HG03175 (cell line): ENCODE measurements around the gene PHC2.

Experiments used
- ATAC-seq: cut with Tn5 transposase; IDR thresholded peaks from one replicate; pipeline ENCODE4 v1.9.1; 2021; ENCODE audit warnings: mild to moderate bottlenecking, moderate library complexity; ENCODE audit not compliant: unreplicated experiment

The PHC2 gene

GRCh38 chr1:33276573-33277298, 154.2 kb downstream of the PHC2 start:
- no peak for ATAC-seq

- ATAC-seq: no peak
Observed at GRCh38 chr1:33275706-33276572, 155.0 kb downstream of the PHC2 start.

GRCh38 chr1:33275195-33275594, 155.7 kb downstream of the PHC2 start:
- no peak for ATAC-seq

GRCh38 chr1:33274446-33274845, 156.4 kb downstream of the PHC2 start:
- no peak for ATAC-seq

GRCh38 chr1:33273961-33274371, 156.9 kb downstream of the PHC2 start:
- ATAC-seq: no peak
